Body of pancreas (tissue), 4 donors: ENCODE measurements around the gene EGR4. TPM values are rescaled to one million over a fixed set of nuclear protein-coding genes. Genes with fewer than 3 reads are reported as not detected.

Source experiments
- ATAC-seq: fragments of 150-250 bp; one replicate; pipeline ENCODE4 v1.9.1; 2016
- DNase-seq, 4 donors: peaks; one replicate each; pipeline ENCODE4 v3.0.0-alpha.2; 2019
- H3K27ac ChIP-seq, 4 donors: fragments of 200-600 bp; sonication (generic); 1 replicate in 3 of 4; 2 replicates in 1 of 4; pipeline versions ENCODE4 v1.5.1 to v1.6.1; 2016 to 2019; ENCODE audit warnings: mild to moderate bottlenecking in 1 of 4, mixed read lengths in 1 of 4, moderate library complexity in 1 of 4
- H3K27me3 ChIP-seq, 2 donors: fragments of 200-600 bp; sonication (generic); one replicate each; pipeline ENCODE4 v1.6.0; 2016; ENCODE audit warnings: mild to moderate bottlenecking in 1 of 2
- H3K36me3 ChIP-seq, 2 donors: fragments of 200-600 bp; sonication (generic); replicated peaks in 1 of 2; 2 replicates each; pipeline ENCODE4 v1.5.1; 2016; ENCODE audit warnings: low read depth in 2 of 2; ENCODE audit not compliant: insufficient read depth in 1 of 2
- H3K4me1 ChIP-seq: fragments of 200-600 bp; sonication (generic); one replicate; pipeline ENCODE4 v1.6.0; 2016
- H3K4me3 ChIP-seq, 2 donors: fragments of 200-600 bp; sonication (generic); 1 replicate in 1 of 2; 2 replicates in 1 of 2; pipeline ENCODE4 v1.5.1; 2016 to 2019
- H3K9me3 ChIP-seq, 3 donors: fragments of 200-600 bp; sonication (generic); 1 replicate in 2 of 3; 2 replicates in 1 of 3; pipeline ENCODE4 v1.5.1; 2016
- CTCF ChIP-seq, 7 experiments: fragments of 450-650 bp in 4 of 7; fragments of 200-600 bp in 3 of 7; sonication (generic) in 3 of 7; IDR thresholded peaks; one replicate each; pipeline ENCODE4 v1.5.1; 2016 to 2019; ENCODE audit warnings: antibody characterized with exemption in 7 of 7
- POLR2A ChIP-seq, 3 donors: fragments of 450-650 bp; IDR thresholded peaks; one replicate each; pipeline ENCODE4 v1.6.1; 2016; ENCODE audit warnings: antibody characterized with exemption in 3 of 3, mild to moderate bottlenecking in 2 of 3
- WGBS, 2 donors: methylation state at CpG; one replicate each; pipeline ENCODE4 v1.1.5; 2017; 5-methylcytosine and 5-hydroxymethylcytosine counted together
- intact Hi-C: fragments of 100-400 bp; cut with DNase I; formaldehyde crosslinking; loops from one replicate; pipeline ENCODE4 v1.15.1; 2023
- total RNA-seq, 2 donors: library from RNA; depleted of rRNA; stranded (reverse); fragments of >200 nt; gene quantifications; one replicate each; pipeline ENCODE4 v1.1.0, GENCODE V29; 2016

Gene EGR4
- total RNA-seq, 2 donors from 2014 or later: not detected

- peaks cover 0 to 7% of the 10 kb centered on the region in 2 donors for H3K27me3 ChIP-seq
- ATAC-seq (no peak), DNase-seq (no peak)
Measured at GRCh38 chr2:73266061-73266901, 27.1 kb downstream of the EGR4 start.

GRCh38 chr2:73265298-73266060, 27.9 kb downstream of the EGR4 start:
- TF ChIP-seq POLR2A (IDR thresholded peaks at IDR 0.05) (no peak), CTCF (IDR thresholded peaks at IDR 0.05) (no peak)
- H3K36me3 ChIP-seq: no peaks in the 10 kb centered on the region
- H3K27ac ChIP-seq: no peak overlapping the region
- no peak for DNase-seq
- H3K4me1 ChIP-seq: peaks cover 9% of the 10 kb centered on the region
- intact Hi-C loops: no loop called here
- peaks cover 0 to 4% (median 0%) of the 10 kb centered on the region in 3 donors for H3K9me3 ChIP-seq
- 83 to 90% methylated on average over 15 to 24 of the region's 28 CpGs for WGBS, 2 donors
- peaks cover 0 to 7% of the 10 kb centered on the region in 2 donors for H3K27me3 ChIP-seq
- no peak overlapping the region for H3K4me3 ChIP-seq
- no peak for ATAC-seq

More at GRCh38 chr2:73266061-73266901, 27.1 kb downstream of the EGR4 start:
- Histone ChIP-seq H3K4me3 (no peak overlapping the region), H3K4me1 (peaks cover 9% of the 10 kb centered on the region), H3K36me3 (no peaks in the 10 kb centered on the region), H3K27ac (no peak overlapping the region), H3K9me3 (peaks cover 0 to 4% (median 0%) of the 10 kb centered on the region in 3 donors)
- TF ChIP-seq CTCF (IDR thresholded peaks at IDR 0.05) (no peak), POLR2A (IDR thresholded peaks at IDR 0.05) (no peak)
- 86 to 92% methylated on average over 18 to 26 of the region's 26 CpGs for WGBS, 2 donors
- intact Hi-C loops: no loop called here

GRCh38 chr2:73264783-73265182, 28.6 kb downstream of the EGR4 start:
- Histone ChIP-seq H3K27ac (no peak overlapping the region), H3K9me3 (peaks cover 0 to 4% (median 0%) of the 10 kb centered on the region in 3 donors), H3K4me1 (peaks cover 9% of the 10 kb centered on the region), H3K27me3 (peaks cover 0 to 7% of the 10 kb centered on the region in 2 donors), H3K36me3 (no peaks in the 10 kb centered on the region), H3K4me3 (no peak overlapping the region)
- ATAC-seq (no peak), DNase-seq (no peak)
- TF ChIP-seq POLR2A (IDR thresholded peaks at IDR 0.05): no peak
- TF ChIP-seq CTCF (IDR thresholded peaks at IDR 0.05): no peak
- 81 to 85% methylated on average over 4 of the region's 4 CpGs for WGBS, 2 donors
- intact Hi-C loops: no loop called here

GRCh38 chr2:73264332-73264606, 29.1 kb downstream of the EGR4 start:
- TF ChIP-seq CTCF (IDR thresholded peaks at IDR 0.05) (no peak), POLR2A (IDR thresholded peaks at IDR 0.05) (no peak)
- H3K4me1 ChIP-seq: peaks cover 9% of the 10 kb centered on the region
- 87 to 90% methylated on average over 9 to 15 of the region's 15 CpGs for WGBS, 2 donors
- H3K27ac ChIP-seq: no peak overlapping the region
- intact Hi-C loops: no loop called here
- no peak for ATAC-seq
- no peak for DNase-seq
- H3K9me3 ChIP-seq: peaks cover 0 to 4% (median 0%) of the 10 kb centered on the region in 3 donors
- H3K36me3 ChIP-seq: no peaks in the 10 kb centered on the region
- no peak overlapping the region for H3K4me3 ChIP-seq
- peaks cover 0 to 7% of the 10 kb centered on the region in 2 donors for H3K27me3 ChIP-seq
